K562 (cell line): ENCODE data around the gene PCSK6. TPM values are rescaled to one million over a fixed set of nuclear protein-coding genes. Genes with fewer than 3 reads are reported as not detected.

Experiments used
- ATAC-seq: fragments of 200-7000 bp; cut with Tn5 transposase; 3 replicates; pipeline ENCODE4 v1.9.1; 2020; ENCODE audit warnings: moderate library complexity
- BruUV-seq: library from RNA; stranded (reverse); fragments of 400-500 nt; replicated peaks from 2 replicates; lab custom pipeline; 2021; lab: Mats Ljungman, UMichigan
- CTCF ChIA-PET: fragments of 300-600 bp; formaldehyde crosslinking; extraction: SDS; loops from one replicate; lab custom pipeline; 2021; ENCODE audit warnings: low intra/inter-chr PET ratio; lab: Yijun Ruan, JAX
- POLR2A ChIA-PET: fragments of 300-600, 350-650 bp; sonication (Branson Sonifier 250); formaldehyde crosslinking; extraction: SDS; loops from one replicate; lab custom pipeline; 2021; ENCODE audit warnings: antibody characterized with exemption, inconsistent platforms; lab: Yijun Ruan, JAX
- DNase-seq, 4 experiments: peaks; one replicate each; pipeline versions ENCODE4 v3.0.0 to v3.0.0-alpha.2; 2011 to 2018; ENCODE audit warnings: low spot score in 3 of 4, mixed read lengths in 3 of 4; ENCODE audit errors: extremely low read depth in 1 of 4
- FAIRE-seq: peaks from 2 replicates; lab custom pipeline; 2011; peaks lifted over from hg19 to GRCh38; lab: Jason Lieb, UNC
- H2AFZ ChIP-seq: 2 replicates; pipeline ENCODE4 v1.6.0; 2011; ENCODE audit warnings: low read depth, low read length, control low read depth, inconsistent platforms
- H3K27ac ChIP-seq: fragments of 200-600 bp; 3 replicates; pipeline ENCODE4 v1.8.0; 2011; ENCODE audit warnings: low read depth, mild to moderate bottlenecking, control low read depth, inconsistent platforms, low read length, moderate library complexity, mixed read lengths; ENCODE audit errors: extremely low read depth
- H3K27me3 ChIP-seq, 2 experiments: fragments of 300-600 bp in 1 of 2; 2 replicates in 1 of 2; 3 replicates in 1 of 2; pipeline versions ENCODE4 v1.6.0 to v1.8.0; 2011; ENCODE audit warnings: inconsistent platforms in 2 of 2, low read length in 2 of 2, mild to moderate bottlenecking in 1 of 2, mixed read lengths in 1 of 2, moderate library complexity in 1 of 2; ENCODE audit not compliant: control insufficient read depth in 2 of 2, insufficient read depth in 2 of 2
- H3K36me3 ChIP-seq: fragments of 300-600 bp; 3 replicates; pipeline ENCODE4 v1.8.0; 2011; ENCODE audit warnings: mild to moderate bottlenecking, low read length, inconsistent platforms; ENCODE audit not compliant: control insufficient read depth, insufficient read depth
- H3K4me1 ChIP-seq, 2 experiments: fragments of 200-600 bp in 1 of 2; replicated peaks in 1 of 2; 2 replicates in 1 of 2; 3 replicates in 1 of 2; pipeline versions ENCODE4 v1.5.1 to v1.8.0; 2011; ENCODE audit warnings: inconsistent platforms in 2 of 2, low read length in 2 of 2, mild to moderate bottlenecking in 1 of 2, mixed read lengths in 1 of 2, moderate library complexity in 1 of 2; ENCODE audit not compliant: control insufficient read depth in 2 of 2, insufficient read depth in 2 of 2
- H3K4me2 ChIP-seq: 2 replicates; pipeline ENCODE4 v1.6.1; 2011; ENCODE audit warnings: low read length, control low read depth, inconsistent platforms, mixed read lengths; ENCODE audit not compliant: insufficient read depth
- H3K4me3 ChIP-seq: fragments of 200-600 bp; sonication (generic), shearing (Covaris generic); 2 replicates; pipeline ENCODE4 v1.5.1; 2016; ENCODE audit warnings: control low read depth, inconsistent platforms
- H3K79me2 ChIP-seq: fragments of 200-600 bp; 3 replicates; pipeline ENCODE4 v1.8.0; 2011; ENCODE audit warnings: low read length, inconsistent platforms; ENCODE audit not compliant: control insufficient read depth, insufficient read depth
- H3K9ac ChIP-seq, 2 experiments: 2 replicates each; pipeline versions ENCODE4 v1.6.0 to v1.6.1; 2011; ENCODE audit warnings: low read depth in 2 of 2, low read length in 2 of 2, control low read depth in 1 of 2, inconsistent platforms in 1 of 2, mild to moderate bottlenecking in 1 of 2, mixed read lengths in 1 of 2; ENCODE audit not compliant: insufficient read depth in 1 of 2
- H3K9me1 ChIP-seq: one replicate; pipeline ENCODE4 v1.6.0; 2011; ENCODE audit warnings: inconsistent platforms, mild to moderate bottlenecking, low read length, moderate library complexity; ENCODE audit not compliant: control insufficient read depth, insufficient read depth
- H3K9me3 ChIP-seq: replicated peaks from 2 replicates; pipeline ENCODE4 v1.5.1; 2011; ENCODE audit warnings: low read depth, low read length, inconsistent platforms; ENCODE audit not compliant: control insufficient read depth, insufficient read depth
- H4K20me1 ChIP-seq: replicated peaks from 2 replicates; pipeline ENCODE4 v1.6.1; 2011; ENCODE audit warnings: low read length, inconsistent platforms, mixed read lengths; ENCODE audit not compliant: control insufficient read depth, insufficient read depth
- ATF3 ChIP-seq, 2 experiments: fragments of 450-650 bp in 1 of 2; sonication (generic) in 1 of 2; formaldehyde crosslinking in 1 of 2; IDR thresholded peaks in 1 of 2; conservative IDR thresholded peaks in 1 of 2; 2 replicates each; pipeline versions ENCODE4 v1.6.1 to v1.8.1; 2016 to 2023; ENCODE audit warnings: mild to moderate bottlenecking in 2 of 2, moderate library complexity in 2 of 2, inconsistent platforms in 1 of 2, missing genetic modification reagents in 1 of 2
- ERF ChIP-seq: fragments of 450-650 bp; formaldehyde crosslinking; IDR thresholded peaks from 2 replicates; pipeline ENCODE4 v1.4.0; 2020; ENCODE audit warnings: mild to moderate bottlenecking, mixed read lengths
- GATAD2B ChIP-seq: fragments of 450-650 bp; IDR thresholded peaks from 2 replicates; pipeline ENCODE4 v1.6.1; 2017; ENCODE audit warnings: mild to moderate bottlenecking, borderline replicate concordance
- MAX ChIP-seq: sonication (generic); formaldehyde crosslinking; IDR thresholded peaks from 2 replicates; pipeline ENCODE4 v1.9.0; 2022; ENCODE audit warnings: mild to moderate bottlenecking, missing genetic modification reagents
- PTRF ChIP-seq: fragments of 450-650 bp; IDR thresholded peaks from 2 replicates; pipeline ENCODE4 v1.6.1; 2016; ENCODE audit warnings: mild to moderate bottlenecking, missing genetic modification characterization, missing compliant biosample characterization
- ZNF3 ChIP-seq: fragments of 250-450 bp; sonication (Bioruptor Pico); IDR thresholded peaks from 2 replicates; pipeline ENCODE4 v1.5.0; 2021; ENCODE audit warnings: mild to moderate bottlenecking, moderate library complexity
- WGBS: fragments of 100-300 bp; shearing (Covaris generic); methylation state at CpG from one replicate; pipeline ENCODE4 v1.1.6; 2016; ENCODE audit warnings: low coverage, mixed read lengths; ENCODE audit not compliant: insufficient coverage; ENCODE audit errors: missing lambda C conversion rate; 5-methylcytosine and 5-hydroxymethylcytosine counted together
- in situ Hi-C: fragments of 300-500 bp; cut with MboI; formaldehyde crosslinking; loops from 4 replicates; pipeline ENCODE4 v1.15.0; 2018; ENCODE audit warnings: inconsistent platforms, mixed read lengths
- intact Hi-C: fragments of 100-400 bp; cut with micrococcal nuclease; formaldehyde crosslinking; loops from 2 replicates; pipeline ENCODE4 v1.14.2; 2022
- polyA plus RNA-seq, 8 experiments: library from polyadenylated mRNA; depleted of rRNA in 4 of 8; stranded (reverse) in 5 of 8; unstranded in 3 of 8; fragments of >200 nt; fragmentation: Nextera tagmentation in 2 of 8; fragmentation: Illumina TruSeq in 1 of 8; extraction: Ambion mirVana in 2 of 8; extraction: Trizol in 1 of 8; gene quantifications; 2 replicates each; pipeline versions ENCODE4 v1.2.1 to v1.2.3, GENCODE V29; 2011 to 2014; ENCODE audit warnings: inconsistent platforms in 1 of 8, missing spikeins in 1 of 8
- total RNA-seq, 7 experiments: library from RNA; depleted of rRNA in 6 of 7; stranded (reverse); fragments of >200 nt in 6 of 7; fragmentation: Illumina TruSeq in 2 of 7; extraction: Trizol in 2 of 7; gene quantifications; 2 replicates each; pipeline versions ENCODE4 v1.2.1 to v1.2.3, GENCODE V29; 2011 to 2021; ENCODE audit warnings: low replicate concordance in 1 of 7

The PCSK6 gene
- total and polyA plus RNA-seq, 9 of the 15 experiments (the other 6 are each of a cell fraction or from before 2014, with no cell fraction given): 2.2 to 32.6 (median 14.5) TPM

GRCh38 chr15:101490922-101491733 is 1.6 kb upstream of the PCSK6 start:
- Histone ChIP-seq H3K9ac (no peak overlapping the region), H3K4me1 (peaks cover 4 to 23% of the 10 kb centered on the region in 2 experiments; a peak in 4 of 5 replicates), H3K27me3 (peaks cover 0 to 7% of the 10 kb centered on the region in 2 experiments; a peak in 3 of 5 replicates), H3K36me3 (peaks cover 12% of the 10 kb centered on the region; the same call in 2 of the 3 replicates), H4K20me1 (no peaks in the 10 kb centered on the region), H2AFZ (no peak overlapping the region), H3K27ac (no peak overlapping the region), H3K4me3 (no peak overlapping the region), H3K4me2 (no peak overlapping the region), H3K9me1 (no peaks in the 10 kb centered on the region), H3K79me2 (peaks cover 24% of the 10 kb centered on the region), H3K9me3 (0 out of 2 replicates have a peak, but pooled peaks cover 2% of the 10 kb centered on the region)
- no peak for DNase-seq
- in situ Hi-C loops: loop anchor here (10.0 kb wide), 1 partner anchor 186 kb away; no protein-coding TSS in a partner anchor
- WGBS: 51% methylated on average over 14 of the region's 16 CpGs
- FAIRE-seq: no peak
- intact Hi-C loops: no loop called here
- POLR2A ChIA-PET: interaction anchor here (0.5 to 0.6 kb wide), 2 partner anchors 141 to 161 kb away, joined by 3 to 4 read pairs; no protein-coding TSS in a partner anchor
- ATAC-seq: no peak
- 0 out of 2 replicates have a peak, but pooled peaks have one; percentile 15 for TF ChIP-seq MAX (CRISPR knock-in tag)
- peak; percentile 24; the same call in 1 of the 2 replicates for TF ChIP-seq ATF3 (IDR thresholded peaks at IDR 0.05)
- no peak for TF ChIP-seq ATF3 (CRISPR knock-in tag; conservative IDR thresholded peaks at IDR 0.05)
- TF ChIP-seq GATAD2B: no peak
- TF ChIP-seq ERF (CRISPR knock-in tag): no peak
- no peak for TF ChIP-seq ZNF3 (CRISPR knock-in tag)
- TF ChIP-seq PTRF: no peak
- CTCF ChIA-PET: no interaction called here
- BruUV-seq: no TSS peak
